PC-3 (cell line): ENCODE measurements around the gene MPHOSPH9. TPM values are rescaled to one million over a fixed set of nuclear protein-coding genes. Genes with fewer than 3 reads are reported as not detected.

Source experiments
- ATAC-seq: fragments of 200-7000 bp; cut with Tn5 transposase; 2 replicates; pipeline ENCODE4 v1.9.1; 2020; ENCODE audit warnings: mild to moderate bottlenecking, moderate library complexity
- BruUV-seq: library from RNA; stranded (reverse); fragments of 400-500 nt; replicated peaks from 2 replicates; lab custom pipeline; 2021; lab: Mats Ljungman, UMichigan
- CTCF ChIA-PET: fragments of 300-600 bp; sonication (Branson Sonifier 250); formaldehyde crosslinking; loops from one replicate; lab custom pipeline; 2022; ENCODE audit warnings: antibody characterized with exemption; lab: Charles Lee
- POLR2A ChIA-PET: fragments of 300-600 bp; sonication (Branson Sonifier 250); formaldehyde crosslinking; loops from one replicate; lab custom pipeline; 2022; ENCODE audit warnings: antibody characterized with exemption; ENCODE audit not compliant: unreplicated experiment; lab: Charles Lee
- DNase-seq: peaks from one replicate; pipeline ENCODE4 v3.0.0-alpha.2; 2015
- H2AFZ ChIP-seq: fragments of 300-600 bp; sonication (generic); 2 replicates; pipeline ENCODE4 v1.6.0; 2016; ENCODE audit warnings: antibody characterized with exemption, low read length
- H3F3A ChIP-seq: fragments of 300-600 bp; sonication (generic); one replicate; pipeline ENCODE4 v1.6.0; 2017; ENCODE audit warnings: antibody characterized with exemption, low read length, control low read depth, mild to moderate bottlenecking; ENCODE audit not compliant: unreplicated experiment
- H3K27ac ChIP-seq: fragments of 300-600 bp; sonication (generic); 2 replicates; pipeline ENCODE4 v1.5.1; 2016; ENCODE audit warnings: mild to moderate bottlenecking, low read length
- H3K27me3 ChIP-seq: fragments of 300-600 bp; sonication (generic); 2 replicates; pipeline ENCODE4 v1.6.1; 2016; ENCODE audit warnings: low read length, mixed read lengths
- H3K36me3 ChIP-seq: fragments of 300-600 bp; sonication (generic); 2 replicates; pipeline ENCODE4 v1.6.1; 2016; ENCODE audit warnings: low read depth, mixed run types, low read length, mixed read lengths
- H3K4me1 ChIP-seq: fragments of 300-600 bp; sonication (generic); 2 replicates; pipeline ENCODE4 v1.5.1; 2016; ENCODE audit warnings: low read length; ENCODE audit not compliant: insufficient read depth
- H3K4me2 ChIP-seq: fragments of 300-600 bp; sonication (generic); 2 replicates; pipeline ENCODE4 v1.6.0; 2016; ENCODE audit warnings: low read length
- H3K4me3 ChIP-seq: fragments of 300-600 bp; sonication (generic); 2 replicates; pipeline ENCODE4 v1.5.1; 2016; ENCODE audit warnings: mild to moderate bottlenecking, low read length, mixed read lengths
- H3K79me2 ChIP-seq: fragments of 300-600 bp; sonication (generic); 2 replicates; pipeline ENCODE4 v1.6.1; 2017; ENCODE audit warnings: low read length, mixed read lengths
- H3K9ac ChIP-seq: fragments of 300-600 bp; sonication (generic); 2 replicates; pipeline ENCODE4 v1.6.0; 2016; ENCODE audit warnings: mild to moderate bottlenecking, low read length
- H3K9me2 ChIP-seq: fragments of 300-600 bp; sonication (generic); replicated peaks from 2 replicates; pipeline ENCODE4 v1.6.1; 2016; ENCODE audit warnings: mixed run types, low read length, mixed read lengths
- H3K9me3 ChIP-seq: fragments of 300-600 bp; sonication (generic); 2 replicates; pipeline ENCODE4 v1.6.1; 2016; ENCODE audit warnings: low read length, mixed read lengths
- H4K20me1 ChIP-seq: fragments of 300-600 bp; sonication (generic); 2 replicates; pipeline ENCODE4 v1.6.1; 2016; ENCODE audit warnings: low read length, mixed read lengths
- EZH2 ChIP-seq: fragments of 300-600 bp; sonication (generic); IDR thresholded peaks from one replicate; pipeline ENCODE4 v1.6.1; 2017; ENCODE audit warnings: antibody characterized with exemption, mild to moderate bottlenecking, low read length; ENCODE audit not compliant: unreplicated experiment
- EZH2phosphoT487 ChIP-seq: fragments of 300-600 bp; sonication (generic); IDR thresholded peaks from 2 replicates; pipeline ENCODE4 v1.6.1; 2018; ENCODE audit warnings: mild to moderate bottlenecking, antibody characterized with exemption, low read length, borderline replicate concordance
- intact Hi-C: fragments of 100-400 bp; cut with micrococcal nuclease; formaldehyde crosslinking; loops from 2 replicates; pipeline ENCODE4 v1.9.0; 2023
- total RNA-seq: library from RNA; depleted of rRNA; stranded (reverse); fragments of >200 nt; gene quantifications from 2 replicates; pipeline ENCODE4 v1.2.3, GENCODE V29; 2014
- TF ChIP-seq, protein P1 (sequence below): fragments of 300-600 bp; sonication (generic); conservative IDR thresholded peaks from 2 replicates; pipeline ENCODE4 v1.5.1; 2017; ENCODE audit warnings: antibody characterized with exemption, low read depth, mild to moderate bottlenecking, low read length

The MPHOSPH9 gene
- total RNA-seq, 1 experiment from 2014 or later, result 42.5 TPM

DNA sequence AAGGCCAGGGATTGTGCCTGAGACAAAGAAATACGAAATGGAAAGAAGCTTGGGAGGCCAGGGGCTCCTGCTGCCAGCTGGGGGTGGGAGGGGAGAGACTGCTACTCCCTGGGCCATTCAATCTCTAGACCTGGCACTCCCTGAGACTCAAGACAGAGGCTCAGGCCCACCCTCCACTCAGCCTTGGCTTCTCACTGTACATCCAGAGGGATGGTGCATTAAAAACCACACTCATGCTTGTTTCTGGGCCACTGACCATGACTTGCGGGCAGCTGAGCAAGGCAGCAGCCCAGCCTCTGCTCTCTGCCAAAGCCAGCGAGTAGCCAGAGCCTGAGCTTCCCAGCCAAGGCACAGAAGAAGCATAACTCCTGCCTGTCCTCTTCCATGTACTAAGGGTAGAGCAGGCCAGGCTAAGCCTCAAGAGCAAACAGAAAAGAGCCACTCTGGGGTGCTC lies 123.6 kb downstream of the MPHOSPH9 start:
- Histone ChIP-seq H3K79me2 (no peaks in the 10 kb centered on the region), H3K36me3 (no peaks in the 10 kb centered on the region), H3K4me2 (no peak overlapping the region), H3K27ac (no peak overlapping the region), H2AFZ (no peak overlapping the region), H3K9me2 (no peaks in the 10 kb centered on the region), H4K20me1 (no peaks in the 10 kb centered on the region), H3K4me3 (no peak overlapping the region), H3K4me1 (peaks cover 12% of the 10 kb centered on the region), H3F3A (no peaks in the 10 kb centered on the region), H3K27me3 (no peaks in the 10 kb centered on the region), H3K9ac (no peak overlapping the region), H3K9me3 (no peaks in the 10 kb centered on the region)
- ATAC-seq (no peak), DNase-seq (no peak)
- intact Hi-C loops, result no loop called here
- POLR2A ChIA-PET, result no interaction called here
- BruUV-seq, result no TSS peak
- TF ChIP-seq EZH2 (no peak), EZH2phosphoT487 (no peak)
- TF ChIP-seq, protein P1, sequence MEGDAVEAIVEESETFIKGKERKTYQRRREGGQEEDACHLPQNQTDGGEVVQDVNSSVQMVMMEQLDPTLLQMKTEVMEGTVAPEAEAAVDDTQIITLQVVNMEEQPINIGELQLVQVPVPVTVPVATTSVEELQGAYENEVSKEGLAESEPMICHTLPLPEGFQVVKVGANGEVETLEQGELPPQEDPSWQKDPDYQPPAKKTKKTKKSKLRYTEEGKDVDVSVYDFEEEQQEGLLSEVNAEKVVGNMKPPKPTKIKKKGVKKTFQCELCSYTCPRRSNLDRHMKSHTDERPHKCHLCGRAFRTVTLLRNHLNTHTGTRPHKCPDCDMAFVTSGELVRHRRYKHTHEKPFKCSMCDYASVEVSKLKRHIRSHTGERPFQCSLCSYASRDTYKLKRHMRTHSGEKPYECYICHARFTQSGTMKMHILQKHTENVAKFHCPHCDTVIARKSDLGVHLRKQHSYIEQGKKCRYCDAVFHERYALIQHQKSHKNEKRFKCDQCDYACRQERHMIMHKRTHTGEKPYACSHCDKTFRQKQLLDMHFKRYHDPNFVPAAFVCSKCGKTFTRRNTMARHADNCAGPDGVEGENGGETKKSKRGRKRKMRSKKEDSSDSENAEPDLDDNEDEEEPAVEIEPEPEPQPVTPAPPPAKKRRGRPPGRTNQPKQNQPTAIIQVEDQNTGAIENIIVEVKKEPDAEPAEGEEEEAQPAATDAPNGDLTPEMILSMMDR, result no peak
- CTCF ChIA-PET, result no interaction called here

DNA sequence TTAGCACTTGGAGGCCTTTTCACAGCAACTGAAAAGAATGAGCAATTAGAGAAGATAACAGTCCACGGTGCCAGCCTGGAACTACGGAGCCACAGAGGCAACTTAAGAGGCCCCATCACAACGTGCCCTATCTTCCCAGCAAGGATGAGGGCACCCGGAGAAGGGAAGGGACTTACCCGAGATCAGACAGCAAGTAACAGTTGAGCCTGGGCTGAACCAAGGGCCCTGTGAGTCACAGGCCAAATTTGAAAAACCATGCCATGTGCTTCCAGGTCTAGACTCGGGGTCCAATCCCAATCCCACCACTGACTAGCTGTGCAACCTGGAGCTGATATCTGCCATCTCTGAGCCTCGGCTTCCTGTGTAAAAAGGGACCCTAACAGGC lies 124.3 kb downstream of the MPHOSPH9 start:
- H3K4me2 ChIP-seq, result no peak overlapping the region
- H3K9ac ChIP-seq, result no peak overlapping the region
- no peaks in the 10 kb centered on the region for H3K27me3 ChIP-seq
- intact Hi-C loops, result no loop called here
- no peaks in the 10 kb centered on the region for H3F3A ChIP-seq
- H3K36me3 ChIP-seq, result no peaks in the 10 kb centered on the region
- H4K20me1 ChIP-seq, result no peaks in the 10 kb centered on the region
- H3K27ac ChIP-seq, result no peak overlapping the region
- no peaks in the 10 kb centered on the region for H3K9me2 ChIP-seq
- DNase-seq (no peak), ATAC-seq (no peak)
- no peaks in the 10 kb centered on the region for H3K9me3 ChIP-seq
- peaks cover 12% of the 10 kb centered on the region for H3K4me1 ChIP-seq
- no peak overlapping the region for H3K4me3 ChIP-seq
- TF ChIP-seq, protein P1, result no peak
- TF ChIP-seq EZH2phosphoT487 (no peak), EZH2 (no peak)
- H3K79me2 ChIP-seq, result no peaks in the 10 kb centered on the region
- POLR2A ChIA-PET, result no interaction called here
- no peak overlapping the region for H2AFZ ChIP-seq
- CTCF ChIA-PET, result no interaction called here
- BruUV-seq, result no TSS peak

DNA sequence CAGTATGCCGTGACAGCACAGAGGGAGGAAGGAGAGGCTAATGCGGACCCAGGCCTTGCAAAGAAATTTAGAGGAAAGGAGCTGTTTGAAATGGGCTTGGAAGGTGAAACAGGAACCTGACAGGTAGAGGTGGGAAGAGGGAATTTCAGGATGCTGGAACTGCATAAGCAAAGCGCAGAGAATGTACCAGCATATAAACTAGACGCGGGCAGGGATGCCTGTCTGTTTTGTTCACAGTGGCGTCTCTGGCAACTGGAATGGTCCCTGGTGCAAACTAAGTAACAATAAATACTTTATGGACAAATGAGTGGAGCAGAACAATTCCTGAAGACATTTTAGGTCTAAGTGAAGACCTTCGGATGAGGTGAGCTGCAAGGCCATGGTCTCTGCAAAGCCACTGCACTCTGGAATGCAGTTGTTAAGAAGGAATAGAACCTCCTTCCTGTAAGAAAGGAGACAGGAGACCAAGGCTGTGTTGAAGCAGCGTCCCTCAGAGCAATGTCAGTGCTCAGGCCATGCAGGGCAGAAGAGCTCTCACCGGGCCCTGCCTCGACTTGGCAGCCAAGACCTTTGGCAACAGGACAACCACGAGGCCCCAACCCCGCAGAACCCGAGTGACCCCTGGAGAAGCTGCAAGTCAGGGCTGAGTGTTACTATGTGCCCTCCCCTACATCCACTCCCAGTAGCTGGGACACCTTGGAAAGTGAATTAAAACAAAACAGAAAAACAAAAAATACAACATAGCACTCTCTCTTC lies 124.8 kb downstream of the MPHOSPH9 start:
- POLR2A ChIA-PET, result no interaction called here
- BruUV-seq, result no TSS peak
- ATAC-seq (no peak), DNase-seq (no peak)
- H3K9ac ChIP-seq, result no peak overlapping the region
- no peaks in the 10 kb centered on the region for H4K20me1 ChIP-seq
- no peak overlapping the region for H3K27ac ChIP-seq
- H3K27me3 ChIP-seq, result no peaks in the 10 kb centered on the region
- H3K9me2 ChIP-seq, result no peaks in the 10 kb centered on the region
- no peak overlapping the region for H3K4me2 ChIP-seq
- intact Hi-C loops, result no loop called here
- CTCF ChIA-PET, result no interaction called here
- H2AFZ ChIP-seq, result no peak overlapping the region
- no peaks in the 10 kb centered on the region for H3K36me3 ChIP-seq
- H3K4me1 ChIP-seq, result peaks cover 16% of the 10 kb centered on the region
- H3K4me3 ChIP-seq, result no peak overlapping the region
- TF ChIP-seq EZH2phosphoT487 (no peak), EZH2 (no peak)
- TF ChIP-seq, protein P1, result no peak
- H3F3A ChIP-seq, result no peaks in the 10 kb centered on the region
- no peaks in the 10 kb centered on the region for H3K9me3 ChIP-seq
- H3K79me2 ChIP-seq, result no peaks in the 10 kb centered on the region
